Subcutaneous adipose tissue (tissue), 4 donors: ENCODE results near the gene GLRA3. TPM values are rescaled to one million over a fixed set of nuclear protein-coding genes. Genes with fewer than 3 reads are reported as not detected.

Experiments used
- CTCF ChIP-seq: fragments of 450-650 bp; IDR thresholded peaks from one replicate; pipeline ENCODE4 v1.5.1; 2016; ENCODE audit warnings: low read depth, mild to moderate bottlenecking, control low read depth, antibody characterized with exemption, moderate library complexity
- total RNA-seq, 4 donors: library from RNA; depleted of rRNA; stranded (reverse); fragments of >200 nt; gene quantifications; one replicate each; pipeline ENCODE4 v1.1.0, GENCODE V29; 2016

The GLRA3 gene
- total RNA-seq, 4 donors from 2014 or later: 0.17 TPM; not detected in 3

- no peak for TF ChIP-seq CTCF
Measured at GRCh38 chr4:174681723-174682300, 147.2 kb downstream of the GLRA3 start.

DNA sequence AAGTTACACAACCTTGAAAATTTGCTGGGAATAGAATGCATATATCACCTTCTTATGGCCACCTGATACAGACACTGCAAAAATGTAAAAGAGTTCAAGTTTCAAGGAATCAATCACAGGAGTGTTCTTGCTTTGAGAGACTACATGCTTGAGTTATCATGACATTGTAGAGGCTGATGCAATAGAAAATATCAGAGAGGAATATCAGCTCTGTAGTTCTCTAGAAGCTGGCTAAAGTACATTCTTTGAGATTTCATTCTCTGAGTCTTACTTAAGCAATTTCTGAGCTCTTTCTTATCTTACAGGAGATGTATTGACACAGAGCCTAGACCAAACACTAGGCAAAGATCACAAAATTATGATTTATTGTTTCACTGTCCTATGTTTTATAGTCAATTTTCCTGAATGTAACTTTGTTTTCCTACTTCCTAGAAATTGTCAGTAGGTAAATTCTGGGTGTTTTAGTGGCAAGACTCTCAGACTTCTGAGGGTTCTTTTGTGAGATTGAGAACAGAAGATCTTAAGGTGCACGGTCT is 154.7 kb downstream of the GLRA3 start:
- TF ChIP-seq CTCF: no peak

- TF ChIP-seq CTCF: no peak
Measured at GRCh38 chr4:174673865-174674264, 155.2 kb downstream of the GLRA3 start.

- TF ChIP-seq CTCF: no peak
Measured at GRCh38 chr4:174672276-174672675, 156.8 kb downstream of the GLRA3 start.

DNA sequence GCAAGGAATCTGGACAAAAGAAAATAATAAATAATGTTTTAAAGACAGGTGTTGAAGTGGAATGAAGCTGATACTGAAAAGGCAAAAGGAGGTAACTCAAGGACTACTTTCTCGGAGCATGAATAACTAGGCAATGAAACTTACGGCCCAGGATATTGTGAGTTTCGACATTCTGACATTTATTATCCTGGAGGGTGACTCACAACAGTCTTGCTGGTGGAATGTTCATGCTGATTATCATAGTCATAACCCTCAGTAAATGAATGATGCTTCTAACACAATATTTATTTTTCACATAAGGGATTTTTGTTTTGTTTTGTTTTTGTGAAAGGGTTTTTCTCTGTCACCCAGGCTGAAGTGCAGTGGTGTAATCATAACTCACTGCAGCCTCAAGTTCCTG is 159.8 kb downstream of the GLRA3 start:
- TF ChIP-seq CTCF: no peak

DNA sequence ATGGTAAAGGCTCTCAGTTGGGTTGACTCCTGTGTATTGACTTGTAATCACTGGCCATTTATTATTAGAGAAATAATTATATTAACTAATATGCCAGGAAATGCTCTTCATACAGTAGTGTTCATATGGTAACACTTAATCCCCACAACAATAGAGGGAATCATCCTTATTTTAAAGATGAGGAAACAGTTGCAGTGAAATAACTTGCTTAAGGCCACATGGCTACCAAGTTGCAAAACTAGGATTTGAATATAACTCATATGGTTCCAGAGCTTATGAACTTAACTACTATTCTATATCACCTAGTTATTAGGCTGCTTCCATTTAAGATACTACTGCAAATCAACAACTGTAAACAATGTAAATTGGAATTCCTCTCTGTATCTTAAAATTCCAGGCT is 163.2 kb downstream of the GLRA3 start:
- no peak for TF ChIP-seq CTCF

DNA sequence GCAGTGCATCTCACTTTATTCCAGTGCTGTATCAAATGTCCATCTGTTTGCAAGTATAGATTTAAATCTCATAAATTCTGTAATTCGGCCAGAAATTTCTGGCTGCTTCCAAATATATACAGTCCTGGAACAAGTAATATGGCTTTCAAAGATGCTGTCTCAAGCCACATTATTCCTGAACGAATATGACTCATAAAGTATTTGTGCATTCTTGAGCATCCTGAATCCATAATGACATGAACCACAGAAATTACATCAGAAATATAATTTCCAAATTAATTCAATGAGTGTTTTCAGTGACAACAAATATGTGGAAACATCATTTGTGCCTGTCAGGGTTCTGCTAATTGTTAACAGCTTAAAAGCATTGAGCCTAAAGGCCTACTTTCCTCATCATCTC is 165.8 kb downstream of the GLRA3 start:
- TF ChIP-seq CTCF: no peak
